ENCODE results near the gene NPTX2.
"Not testable (repeated sequence)": the region's sequence is repeated elsewhere in the genome, so short reads cannot be mapped to it uniquely, and the experiment has no call there.

The NPTX2 gene

DNA sequence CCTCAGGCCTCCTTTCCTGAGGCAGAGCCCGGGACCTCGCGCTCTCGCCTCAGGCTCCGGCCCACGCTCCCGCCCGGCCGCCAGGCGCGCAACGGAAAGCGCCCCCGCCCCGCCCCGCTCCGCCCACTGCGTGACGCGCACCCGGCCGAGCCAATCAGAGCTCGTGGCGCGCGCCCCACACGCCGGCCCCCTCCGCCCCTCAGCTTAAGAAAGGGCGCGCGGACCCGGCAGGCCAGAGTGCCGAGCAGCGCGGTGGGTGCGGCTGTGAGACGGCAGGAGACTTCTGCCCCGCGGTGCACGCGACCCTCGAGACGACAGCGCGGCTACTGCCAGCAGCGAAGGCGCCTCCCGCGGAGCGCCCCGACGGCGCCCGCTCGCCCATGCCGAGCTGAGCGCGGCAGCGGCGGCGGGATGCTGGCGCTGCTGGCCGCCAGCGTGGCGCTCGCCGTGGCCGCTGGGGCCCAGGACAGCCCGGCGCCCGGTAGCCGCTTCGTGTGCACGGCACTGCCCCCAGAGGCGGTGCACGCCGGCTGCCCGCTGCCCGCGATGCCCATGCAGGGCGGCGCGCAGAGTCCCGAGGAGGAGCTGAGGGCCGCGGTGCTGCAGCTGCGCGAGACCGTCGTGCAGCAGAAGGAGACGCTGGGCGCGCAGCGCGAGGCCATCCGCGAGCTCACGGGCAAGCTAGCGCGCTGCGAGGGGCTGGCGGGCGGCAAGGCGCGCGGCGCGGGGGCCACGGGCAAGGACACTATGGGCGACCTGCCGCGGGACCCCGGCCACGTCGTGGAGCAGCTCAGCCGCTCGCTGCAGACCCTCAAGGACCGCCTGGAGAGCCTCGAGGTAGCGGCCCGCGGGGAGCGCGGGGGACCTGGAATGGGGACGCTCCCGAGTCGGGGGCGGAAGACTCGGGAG, at the start of gene NPTX2:
NPTX2 (plus strand) TSS at position 235 of the 909 bp plus-strand sequence; CDS start at position 412, 177 bp downstream.
- DNase-seq (ENCODE audit: low spot score) = no peak

DNA sequence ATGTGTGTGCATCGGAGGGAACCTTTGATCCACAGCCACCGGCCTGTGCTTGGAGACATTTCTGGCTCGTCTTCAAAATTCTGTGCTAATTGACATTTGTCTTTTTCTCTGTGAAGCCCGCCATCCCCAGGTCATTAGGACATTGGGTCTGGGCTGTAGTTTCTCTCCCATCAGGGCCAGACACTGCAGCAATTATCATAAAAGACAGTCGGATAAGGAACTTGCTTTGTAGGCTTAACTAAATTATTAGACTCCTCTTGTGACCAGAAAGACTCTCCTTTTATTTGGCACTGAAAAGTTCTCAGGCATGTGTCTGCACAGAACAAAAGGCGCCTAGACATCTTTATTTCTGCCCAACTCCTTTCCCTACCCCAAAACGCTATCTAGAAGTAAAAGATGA, 49.1 kb upstream of the NPTX2 start:
- DNase-seq (ENCODE audit: low spot score) (no peak), FAIRE-seq (no peak)

More for the DNA sequence above, at the start of gene NPTX2:
- FAIRE-seq = no peak

DNA sequence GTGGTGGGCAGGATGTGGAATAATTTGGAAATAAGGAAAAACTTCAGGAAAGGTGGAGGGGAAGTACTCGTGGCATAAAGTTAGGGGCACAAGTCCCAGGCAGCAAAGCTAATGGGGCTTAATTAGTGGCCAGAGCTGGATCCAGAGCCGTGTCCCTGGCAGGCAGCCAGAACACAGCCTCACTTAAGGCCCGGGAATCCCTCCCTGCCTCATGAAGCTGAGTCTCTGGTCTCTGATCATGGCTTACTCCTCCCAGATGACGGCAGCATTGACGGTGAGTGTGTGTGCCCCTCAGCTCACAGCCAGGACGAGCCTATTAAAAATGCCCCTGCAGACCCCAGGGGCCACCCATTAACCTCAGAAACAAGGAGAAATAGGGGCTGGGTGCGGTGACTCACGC, 48.2 kb upstream of the NPTX2 start:
- FAIRE-seq (peak; percentile 62), DNase-seq (ENCODE audit: low spot score) (peak; percentile 75)

DNA sequence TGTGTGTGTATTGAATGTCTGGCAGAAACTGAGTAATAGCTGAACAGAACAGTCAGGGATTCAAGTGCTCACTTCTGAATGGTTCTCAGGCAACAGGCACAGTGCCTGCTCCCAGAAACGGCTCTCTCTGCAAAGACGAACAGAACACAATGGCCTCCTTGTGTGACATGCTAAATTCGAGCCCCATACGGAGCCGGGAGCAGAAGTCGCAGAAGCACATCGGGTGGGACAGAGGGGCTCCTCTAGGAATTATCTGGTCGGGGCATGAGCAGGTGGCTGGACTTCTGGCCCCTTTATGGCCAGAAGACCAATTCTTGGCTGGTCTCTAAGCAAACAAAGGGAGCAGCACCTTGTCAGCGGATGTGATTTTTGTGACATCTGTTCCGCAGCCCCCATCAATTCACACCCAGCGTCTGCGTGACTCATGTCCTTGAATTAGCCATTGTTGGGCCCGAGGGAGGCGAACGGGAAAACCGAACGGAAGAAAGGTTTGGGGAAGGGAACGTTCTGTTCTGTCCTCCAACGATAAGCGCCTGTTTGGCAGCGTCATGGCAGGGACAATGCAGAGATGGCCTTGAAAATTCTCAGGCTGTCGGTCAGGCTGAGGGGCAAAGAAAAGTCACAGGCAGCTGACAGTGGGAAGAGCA, 47.3 kb upstream of the NPTX2 start:
- peak; percentile 97 for FAIRE-seq
- DNase-seq (ENCODE audit: low spot score) = peak; percentile 88

DNA sequence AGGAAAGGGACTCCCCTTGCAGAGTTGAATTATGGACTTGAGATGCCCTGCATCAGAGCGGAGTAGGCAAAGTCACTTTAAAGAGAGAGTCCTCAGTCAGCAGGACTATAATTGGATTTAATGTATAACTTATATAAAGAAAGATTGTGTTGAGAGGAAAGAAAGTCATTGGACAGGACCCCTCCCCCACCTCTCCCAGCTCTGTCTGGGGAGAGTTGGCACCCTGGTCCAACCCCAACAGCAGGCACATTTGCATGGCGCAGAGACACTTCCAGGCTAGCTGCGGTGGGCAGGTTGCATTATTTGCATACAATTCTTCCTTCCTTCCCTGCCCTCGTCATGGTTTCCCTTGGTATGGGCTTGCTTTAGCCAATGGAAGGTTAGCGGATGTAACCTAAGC, 46.1 kb upstream of the NPTX2 start:
- FAIRE-seq (no peak), DNase-seq (ENCODE audit: low spot score) (no peak)

DNA sequence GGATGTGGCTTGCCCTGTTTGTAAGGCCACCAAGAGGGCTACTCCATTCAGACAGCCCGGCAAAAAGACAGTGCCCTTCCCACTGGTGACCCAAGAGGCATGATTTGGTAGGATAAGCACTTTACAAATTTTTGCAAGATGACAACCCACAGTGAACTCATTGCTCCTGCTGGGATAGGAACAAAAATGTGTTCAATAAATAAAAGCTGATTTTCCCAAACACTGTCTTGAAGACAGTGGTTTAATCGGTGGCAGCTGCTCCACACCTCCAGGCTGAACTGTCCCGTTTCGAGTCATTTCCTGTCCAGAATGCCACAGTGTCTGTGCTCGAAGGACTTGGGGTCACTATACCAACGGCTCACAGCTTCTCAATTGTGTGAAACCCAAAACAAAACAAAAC, 45.1 kb upstream of the NPTX2 start:
- no peak for DNase-seq (ENCODE audit: low spot score)
- no peak for FAIRE-seq

- FAIRE-seq; DNase-seq (ENCODE audit: low spot score): not testable (repeated sequence)
These were observed 44.4 kb upstream of the NPTX2 start for GRCh38 chr7:98572716-98573115.

GRCh38 chr7:98573816-98574215, 43.3 kb upstream of the NPTX2 start:
- FAIRE-seq (no peak), DNase-seq (ENCODE audit: low spot score) (no peak)

DNA sequence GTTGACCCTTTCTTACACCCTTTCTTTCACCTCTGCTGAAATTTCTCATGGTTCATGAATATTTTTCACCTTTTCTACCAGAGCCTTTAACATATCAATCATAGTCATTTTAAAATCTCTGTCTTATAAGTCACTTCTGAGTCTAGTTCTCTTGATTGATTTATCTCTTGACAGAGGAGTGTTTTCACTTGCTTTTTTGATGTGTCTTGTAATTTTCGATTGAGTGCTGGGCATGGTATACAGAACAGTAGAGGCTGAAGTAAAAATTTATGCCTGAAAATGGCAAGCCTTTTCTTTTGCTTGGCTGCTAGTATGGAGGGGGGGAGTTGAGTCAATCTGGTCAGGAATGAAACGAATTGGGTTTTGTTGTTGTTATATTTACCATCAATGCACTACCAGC, 41.2 kb upstream of the NPTX2 start:
- DNase-seq (ENCODE audit: low spot score) (no peak), FAIRE-seq (no peak)

DNA sequence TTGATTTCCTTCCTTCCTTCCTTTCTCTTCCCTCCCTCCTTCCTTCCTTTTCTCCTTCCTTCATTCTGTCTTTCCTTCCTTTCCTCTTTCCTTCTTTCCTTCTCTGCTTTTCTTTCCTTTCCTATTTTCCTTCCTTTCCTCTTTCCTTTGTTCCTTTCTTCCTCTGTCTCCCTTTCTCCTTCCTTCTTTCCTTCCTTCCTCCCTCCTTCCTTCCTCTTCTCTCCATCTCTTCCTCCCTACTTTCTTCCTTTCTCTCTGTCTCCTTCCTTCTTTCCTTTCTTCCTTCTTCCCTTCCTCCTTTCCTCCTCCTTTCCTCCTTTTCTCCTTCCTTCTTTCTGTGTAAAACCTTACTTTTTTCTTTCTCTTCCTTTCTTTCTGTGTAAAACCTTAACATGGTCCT, 32.3 kb upstream of the NPTX2 start:
- DNase-seq (ENCODE audit: low spot score) = no peak
- FAIRE-seq = no peak

DNA sequence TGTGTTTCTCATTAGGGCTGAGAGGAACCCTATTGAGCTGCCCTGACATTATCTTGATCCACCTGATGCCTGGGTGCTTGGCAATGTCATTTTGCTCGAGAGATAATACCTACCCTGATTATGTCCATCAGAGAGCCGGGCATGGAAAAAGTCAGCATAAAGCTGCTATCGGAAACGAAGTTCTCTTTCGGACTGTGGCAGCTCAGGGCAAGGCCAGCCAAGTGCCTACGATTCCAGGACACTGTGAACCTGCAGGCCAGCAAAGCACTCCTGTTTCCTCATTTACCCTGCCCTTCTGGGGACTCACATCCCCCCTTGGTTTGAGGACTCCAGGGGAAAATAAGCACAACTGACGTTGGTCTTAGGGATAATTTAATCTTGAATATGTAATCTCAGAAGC, 25.2 kb upstream of the NPTX2 start:
- DNase-seq (ENCODE audit: low spot score) (no peak), FAIRE-seq (no peak)

DNA sequence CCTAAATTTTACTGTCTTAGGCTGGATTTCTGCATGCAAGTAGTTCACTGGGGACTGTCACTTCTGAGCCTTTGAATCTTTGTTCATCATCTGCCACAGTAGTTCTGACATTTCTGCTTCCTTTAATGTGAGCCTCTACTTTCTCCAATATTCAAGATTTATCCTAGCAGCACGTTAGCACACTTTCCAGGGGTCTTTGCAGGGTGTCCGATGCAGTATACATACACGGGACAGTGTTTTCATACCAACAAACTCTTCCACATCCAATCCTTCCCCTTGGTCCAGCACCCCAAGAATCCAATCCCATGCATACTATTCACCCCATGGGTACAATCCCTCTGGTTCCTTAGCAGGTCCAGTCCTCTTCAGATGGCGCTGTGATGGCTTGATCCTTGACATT, 22.7 kb upstream of the NPTX2 start:
- FAIRE-seq = no peak

GRCh38 chr7:98594787-98595186, 22.3 kb upstream of the NPTX2 start:
- FAIRE-seq = no peak
- no peak for DNase-seq (ENCODE audit: low spot score)

More for the DNA sequence above, 22.7 kb upstream of the NPTX2 start:
- DNase-seq (ENCODE audit: low spot score) = no peak

DNA sequence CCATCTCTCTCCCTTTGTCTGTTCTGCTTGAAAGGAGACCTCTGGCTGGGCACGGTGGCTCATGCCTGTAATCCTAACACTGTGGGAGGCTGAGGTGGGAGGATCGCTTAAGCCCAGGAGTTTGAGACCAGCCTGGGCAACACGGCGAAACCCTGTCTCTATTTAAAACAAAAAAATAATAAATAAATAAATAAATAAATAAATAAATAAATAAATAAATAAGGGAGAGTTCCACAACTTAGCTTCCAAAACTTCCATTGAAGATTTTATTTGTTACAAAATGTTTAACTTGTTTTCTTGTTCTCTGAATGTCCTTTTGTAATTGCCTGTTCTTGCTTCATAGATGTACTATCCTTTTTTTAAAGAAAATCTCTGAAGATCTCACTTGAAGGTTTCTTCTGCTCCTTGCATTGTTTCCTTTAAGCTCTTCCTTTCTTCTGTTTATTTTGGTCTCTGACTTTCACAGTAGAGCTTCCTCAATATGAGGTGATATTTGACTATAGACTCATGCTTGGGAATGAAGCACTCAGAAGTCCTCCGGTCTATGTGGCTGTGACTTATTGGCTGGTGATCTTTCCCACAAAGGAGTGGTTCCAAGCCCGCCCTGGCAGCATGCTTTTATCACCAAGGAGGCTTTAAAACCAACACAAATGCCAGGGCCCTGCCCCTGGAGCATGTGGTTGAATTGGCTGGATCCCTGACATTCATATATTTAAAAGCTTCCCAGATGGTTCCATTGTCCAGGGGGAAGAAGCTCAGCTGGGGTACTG, 18.1 kb upstream of the NPTX2 start:
- FAIRE-seq = no peak

DNA sequence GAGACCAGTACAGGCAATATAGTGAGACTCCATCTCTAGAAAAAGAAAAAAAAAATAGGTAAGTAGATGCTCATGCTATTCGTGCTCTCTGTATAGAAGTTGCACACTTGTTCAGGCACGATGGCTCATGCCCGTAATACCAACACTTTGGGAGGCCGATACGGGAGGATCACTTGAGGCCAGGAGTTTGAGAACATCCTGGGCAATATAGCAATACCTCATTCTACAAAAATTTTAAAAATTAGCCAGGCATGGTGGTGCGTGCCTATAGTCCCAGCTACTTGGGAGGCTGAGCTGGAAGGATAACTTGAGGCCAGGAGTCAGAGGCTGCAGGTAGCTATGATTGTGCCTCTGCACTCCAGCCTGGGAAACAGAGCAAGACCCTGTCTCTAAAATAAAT, 17.2 kb upstream of the NPTX2 start:
- DNase-seq (ENCODE audit: low spot score) = no peak
- FAIRE-seq = peak; percentile 53

More for the DNA sequence above, 18.1 kb upstream of the NPTX2 start:
- no peak for DNase-seq (ENCODE audit: low spot score)

- DNase-seq (ENCODE audit: low spot score) (no peak), FAIRE-seq (no peak)
These were observed 14.2 kb upstream of the NPTX2 start for GRCh38 chr7:98602755-98603398.

GRCh38 chr7:98603399-98603788, 13.7 kb upstream of the NPTX2 start:
- DNase-seq (ENCODE audit: low spot score) = no peak
- peak; percentile 79 for FAIRE-seq

- DNase-seq (ENCODE audit: low spot score) = peak; percentile 44
- FAIRE-seq = peak; percentile 17
These were observed 3.3 kb upstream of the NPTX2 start for GRCh38 chr7:98613601-98614425.

DNA sequence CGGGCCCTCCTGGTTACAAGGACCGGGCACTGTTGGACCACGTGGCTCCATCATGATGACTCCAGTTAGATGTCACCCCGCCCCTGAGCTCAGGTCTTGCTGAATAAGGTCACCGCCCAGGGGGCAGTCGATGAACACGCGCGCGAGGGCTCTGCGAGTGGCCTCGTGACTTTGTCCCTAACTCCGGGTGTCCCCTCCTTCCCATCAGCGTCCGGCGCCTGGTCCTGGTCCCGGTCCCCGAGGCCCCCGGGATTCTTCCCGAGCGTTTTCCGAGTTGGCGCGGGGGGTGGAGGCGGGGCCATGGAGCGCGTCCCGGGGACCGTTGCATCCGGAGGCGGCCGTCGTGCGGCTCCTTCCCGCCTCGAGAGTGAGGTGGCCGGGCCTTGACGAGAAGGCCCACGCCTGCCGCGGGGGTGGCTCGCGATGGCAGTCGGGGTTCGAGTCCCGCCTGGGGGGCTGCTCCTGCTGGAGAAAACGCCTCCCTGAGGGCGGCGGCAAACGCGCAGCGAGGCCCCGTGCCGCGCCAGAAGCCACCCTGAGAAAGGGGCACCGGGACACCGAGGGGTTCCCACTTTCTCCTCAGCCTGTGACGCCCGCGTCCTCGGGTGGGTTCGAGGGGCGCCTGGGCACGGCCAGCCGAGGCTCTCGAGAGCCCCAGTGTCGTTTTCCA, 569 bp upstream of the NPTX2 start:
- no peak for FAIRE-seq
- DNase-seq (ENCODE audit: low spot score) = no peak

- DNase-seq (ENCODE audit: low spot score) (no peak), FAIRE-seq (no peak)
These were observed 904 bp downstream of the NPTX2 start for GRCh38 chr7:98617960-98618418.

Data from urothelium cell line (cell line).